Activated CD8-positive, alpha-beta memory T cell treated with anti-CD3 and anti-CD28 coated beads for 36 hours (primary cell): Measurements from ENCODE around the gene SEMA6A. TPM values are rescaled to one million over a fixed set of nuclear protein-coding genes. Genes with fewer than 3 reads are reported as not detected.

ENCODE experiments used
- CTCF ChIA-PET: fragments of 350-600 bp; sonication (Branson Sonifier 250); formaldehyde crosslinking; loops from one replicate; lab custom pipeline; 2021; ENCODE audit warnings: antibody characterized with exemption; lab: Charles Lee
- POLR2A ChIA-PET: fragments of 350-600 bp; sonication (Branson Sonifier 250); formaldehyde crosslinking; loops from one replicate; lab custom pipeline; 2021; ENCODE audit warnings: antibody characterized with exemption; lab: Charles Lee
- total RNA-seq, 2 experiments: library from RNA; stranded (reverse); gene quantifications; one replicate each; pipeline ENCODE4 v1.2.3, GENCODE V29; 2021

The SEMA6A gene
- total RNA-seq, result not detected

GRCh38 chr5:116574367-116575325, at the start of gene SEMA6A:
TSS of gene SEMA6A (minus strand) at chr5:116574823. CDS start at chr5:116504944, 69,879 bp downstream.
- POLR2A ChIA-PET, result no interaction called here
- CTCF ChIA-PET, result no interaction called here

- ChIA-PET POLR2A (no interaction called here), CTCF (no interaction called here)
These were observed 47.9 kb upstream of the SEMA6A start for GRCh38 chr5:116622375-116623050.

- ChIA-PET CTCF (no interaction called here), POLR2A (no interaction called here)
These were observed 47.0 kb upstream of the SEMA6A start for GRCh38 chr5:116621599-116621998.

GRCh38 chr5:116616876-116617275, 42.3 kb upstream of the SEMA6A start:
- ChIA-PET POLR2A (no interaction called here), CTCF (no interaction called here)

GRCh38 chr5:116614603-116614920, 39.9 kb upstream of the SEMA6A start:
- CTCF ChIA-PET, result no interaction called here
- POLR2A ChIA-PET, result no interaction called here

- POLR2A ChIA-PET, result no interaction called here
- CTCF ChIA-PET, result no interaction called here
These were observed 38.8 kb upstream of the SEMA6A start for GRCh38 chr5:116613445-116613844.

GRCh38 chr5:116612431-116612830, 37.8 kb upstream of the SEMA6A start:
- ChIA-PET CTCF (no interaction called here), POLR2A (no interaction called here)

GRCh38 chr5:116605310-116606070, 30.9 kb upstream of the SEMA6A start:
- ChIA-PET POLR2A (no interaction called here), CTCF (no interaction called here)

GRCh38 chr5:116604805-116605204, 30.2 kb upstream of the SEMA6A start:
- CTCF ChIA-PET, result no interaction called here
- POLR2A ChIA-PET, result no interaction called here

- ChIA-PET CTCF (no interaction called here), POLR2A (no interaction called here)
These were observed 26.3 kb upstream of the SEMA6A start for GRCh38 chr5:116600876-116601275.

- ChIA-PET POLR2A (no interaction called here), CTCF (no interaction called here)
These were observed 24.3 kb upstream of the SEMA6A start for GRCh38 chr5:116598911-116599310.

GRCh38 chr5:116595498-116595897, 20.9 kb upstream of the SEMA6A start:
- ChIA-PET CTCF (no interaction called here), POLR2A (no interaction called here)

- CTCF ChIA-PET, result interaction anchor here (1.1 kb wide), 1 partner anchor 27 kb away, joined by 5 read pairs; no protein-coding TSS in a partner anchor
- POLR2A ChIA-PET, result no interaction called here
These were observed 18.7 kb upstream of the SEMA6A start for GRCh38 chr5:116593340-116593739.

- POLR2A ChIA-PET, result no interaction called here
These were observed 10.6 kb upstream of the SEMA6A start for GRCh38 chr5:116585227-116585626.

GRCh38 chr5:116583862-116584222, 9.2 kb upstream of the SEMA6A start:
- CTCF ChIA-PET, result no interaction called here
- POLR2A ChIA-PET, result no interaction called here

More at GRCh38 chr5:116585227-116585626, 10.6 kb upstream of the SEMA6A start:
- CTCF ChIA-PET, result no interaction called here

- ChIA-PET CTCF (no interaction called here), POLR2A (no interaction called here)
These were observed 8.7 kb upstream of the SEMA6A start for GRCh38 chr5:116583085-116583861.

- POLR2A ChIA-PET, result no interaction called here
- CTCF ChIA-PET, result no interaction called here
These were observed 7.3 kb upstream of the SEMA6A start for GRCh38 chr5:116581910-116582309.

GRCh38 chr5:116579144-116579543, 4.5 kb upstream of the SEMA6A start:
- ChIA-PET CTCF (no interaction called here), POLR2A (interaction anchor here (0.5 kb wide), 1 partner anchor 200 kb away, joined by 4 read pairs; no protein-coding TSS in a partner anchor)

GRCh38 chr5:116578676-116579075, 4.1 kb upstream of the SEMA6A start:
- ChIA-PET POLR2A (interaction anchor here (0.5 kb wide), 1 partner anchor 201 kb away, joined by 4 read pairs; no protein-coding TSS in a partner anchor), CTCF (no interaction called here)
